B cell (primary cell): Measurements from ENCODE around the gene EIF3M. TPM values are rescaled to one million over a fixed set of nuclear protein-coding genes. Genes with fewer than 3 reads are reported as not detected.

Source experiments
- ATAC-seq: fragments of 200-7000 bp; cut with Tn5 transposase; one replicate; pipeline ENCODE4 v1.10.0; 2021; ENCODE audit warnings: low read depth, mild to moderate bottlenecking, moderate number of reproducible peaks, moderate library complexity
- CTCF ChIA-PET: fragments of 350-600 bp; sonication (Branson Sonifier 250); formaldehyde crosslinking; loops from one replicate; lab custom pipeline; 2021; ENCODE audit warnings: antibody characterized with exemption, inconsistent platforms; lab: Charles Lee
- POLR2A ChIA-PET: fragments of 350-600 bp; sonication (Branson Sonifier 250); formaldehyde crosslinking; loops from one replicate; lab custom pipeline; 2021; ENCODE audit warnings: antibody characterized with exemption; lab: Charles Lee
- DNase-seq: peaks from one replicate; pipeline ENCODE4 v3.0.0; 2013
- H2AFZ ChIP-seq: 2 replicates; pipeline ENCODE4 v1.6.1; 2012; ENCODE audit warnings: mild to moderate bottlenecking, low read depth, low read length; ENCODE audit not compliant: insufficient read depth, poor library complexity, severe bottlenecking
- H3K27ac ChIP-seq, 2 donors: 1 replicate in 1 of 2; 2 replicates in 1 of 2; pipeline ENCODE4 v1.5.1; 2012 to 2013; ENCODE audit warnings: low read length in 2 of 2, mild to moderate bottlenecking in 2 of 2, moderate library complexity in 1 of 2
- H3K27me3 ChIP-seq, 4 experiments: fragments of 200-600 bp in 1 of 4; sonication (generic) in 1 of 4; replicated peaks in 1 of 4; 1 replicate in 2 of 4; 2 replicates in 2 of 4; pipeline versions ENCODE4 v1.6.1 to v1.7.0; 2013 to 2016; ENCODE audit warnings: low read length in 3 of 4, mild to moderate bottlenecking in 2 of 4, mixed read lengths in 1 of 4, moderate library complexity in 1 of 4; ENCODE audit not compliant: insufficient read depth in 4 of 4, control insufficient read depth in 3 of 4; ENCODE audit errors: control extremely low read depth in 1 of 4
- H3K36me3 ChIP-seq, 2 experiments: replicated peaks in 1 of 2; 1 replicate in 1 of 2; 2 replicates in 1 of 2; pipeline versions ENCODE4 v1.6.1 to v1.7.1; 2013; ENCODE audit warnings: low read length in 1 of 2; ENCODE audit not compliant: insufficient read depth in 2 of 2, control insufficient read depth in 1 of 2; ENCODE audit errors: control extremely low read depth in 1 of 2, extremely low read depth in 1 of 2
- H3K4me1 ChIP-seq, 2 donors: fragments of 200-600 bp in 1 of 2; sonication (generic) in 1 of 2; 1 replicate in 1 of 2; 2 replicates in 1 of 2; pipeline versions ENCODE4 v1.5.1 to v1.6.1; 2013 to 2017; ENCODE audit warnings: low read length in 2 of 2; ENCODE audit not compliant: control insufficient read depth in 2 of 2, insufficient read depth in 2 of 2
- H3K4me2 ChIP-seq: replicated peaks from 2 replicates; pipeline ENCODE3; 2012; ENCODE audit warnings: mild to moderate bottlenecking, low read depth, low read length; ENCODE audit not compliant: poor library complexity, severe bottlenecking
- H3K4me3 ChIP-seq, 5 experiments: fragments of 200-600 bp in 1 of 5; sonication (generic) in 1 of 5; 1 replicate in 3 of 5; 2 replicates in 2 of 5; pipeline versions ENCODE4 v1.5.1 to v1.7.0; 2011 to 2016; ENCODE audit warnings: low read length in 4 of 5, mild to moderate bottlenecking in 4 of 5, low read depth in 2 of 5, control low read depth in 1 of 5, moderate library complexity in 1 of 5; ENCODE audit not compliant: insufficient read depth in 1 of 5; ENCODE audit errors: control extremely low read depth in 1 of 5, extremely low read depth in 1 of 5
- H3K79me2 ChIP-seq: fragments of 200-600 bp; sonication (generic); one replicate; pipeline ENCODE4 v1.6.0; 2016; ENCODE audit warnings: low read length; ENCODE audit not compliant: control insufficient read depth, insufficient read depth
- H3K9ac ChIP-seq: fragments of 200-600 bp; sonication (generic); 2 replicates; pipeline ENCODE4 v1.6.1; 2017; ENCODE audit warnings: mild to moderate bottlenecking, low read length, moderate library complexity
- H3K9me3 ChIP-seq, 3 donors: one replicate each; pipeline versions ENCODE4 v1.6.1 to v1.7.1; 2013; ENCODE audit warnings: low read length in 2 of 3; ENCODE audit not compliant: control insufficient read depth in 2 of 3, insufficient read depth in 1 of 3; ENCODE audit errors: control extremely low read depth in 1 of 3
- H4K20me1 ChIP-seq: 2 replicates; pipeline ENCODE4 v1.6.0; 2012; ENCODE audit warnings: mild to moderate bottlenecking, low read length; ENCODE audit not compliant: insufficient read depth, control insufficient read depth, poor library complexity, severe bottlenecking
- H3K27ac Mint-ChIP-seq: one replicate; pipeline ENCODE4 v1.8.0; 2021; ENCODE audit warnings: mixed read lengths
- H3K27me3 Mint-ChIP-seq: one replicate; pipeline ENCODE4 v1.8.0; 2021; ENCODE audit warnings: mixed read lengths
- H3K4me1 Mint-ChIP-seq: one replicate; pipeline ENCODE4 v1.8.0; 2021; ENCODE audit warnings: mixed read lengths
- H3K4me3 Mint-ChIP-seq: one replicate; pipeline ENCODE4 v1.8.0; 2021; ENCODE audit warnings: mixed read lengths
- H3K9me3 Mint-ChIP-seq: one replicate; pipeline ENCODE4 v1.8.0; 2022; ENCODE audit warnings: mixed read lengths; ENCODE audit not compliant: insufficient read depth
- CTCF ChIP-seq: fragments of 200-600 bp; IDR thresholded peaks from one replicate; pipeline ENCODE4 v1.8.0; 2022; ENCODE audit warnings: antibody characterized with exemption, mild to moderate bottlenecking
- EZH2 ChIP-seq: IDR thresholded peaks from 2 replicates; pipeline ENCODE4 v1.6.1; 2012; ENCODE audit warnings: borderline replicate concordance, low read depth, mild to moderate bottlenecking, moderate library complexity, low read length; ENCODE audit not compliant: insufficient read depth, poor library complexity, severe bottlenecking
- WGBS: methylation state at CpG from one replicate; pipeline ENCODE4 v1.1.5; 2013; ENCODE audit warnings: missing lambda C conversion rate; ENCODE audit not compliant: insufficient coverage; 5-methylcytosine and 5-hydroxymethylcytosine counted together
- intact Hi-C: fragments of 100-400 bp; cut with micrococcal nuclease; formaldehyde crosslinking; loops from one replicate; pipeline ENCODE4 v1.10.0; 2022
- polyA plus RNA-seq: library from polyadenylated mRNA; depleted of rRNA; stranded (reverse); fragments of >200 nt; gene quantifications from 2 replicates; pipeline ENCODE4 v1.2.3, GENCODE V29; 2012
- total RNA-seq, 2 donors: library from RNA; stranded (reverse); fragments of 120-200 nt in 1 of 2; gene quantifications; 1 replicate in 1 of 2; 2 replicates in 1 of 2; pipeline versions ENCODE4 v1.2.3 to v1.2.4, GENCODE V29; 2013 to 2022

EIF3M gene
- total and polyA plus RNA-seq, 2 donors (not counting 1 experiment from before 2014, with no cell fraction given), result 147 to 174 TPM

GRCh38 chr11:32615422-32615821, 31.8 kb downstream of the EIF3M start:
- TF ChIP-seq EZH2 (no peak), CTCF (no peak)
- H3K9me3 Mint-ChIP-seq, result peaks cover 2% of the 10 kb centered on the region
- H3K4me2 ChIP-seq, result no peak overlapping the region
- H3K4me3 Mint-ChIP-seq, result no peak overlapping the region
- H3K36me3 ChIP-seq, result no peaks in the 10 kb centered on the region
- no peaks in the 10 kb centered on the region for H3K27me3 Mint-ChIP-seq
- H3K4me1 Mint-ChIP-seq, result no peaks in the 10 kb centered on the region
- no peak overlapping the region for H3K27ac ChIP-seq
- no peak overlapping the region for H3K4me3 ChIP-seq
- no peak overlapping the region for H3K9ac ChIP-seq
- POLR2A ChIA-PET, result no interaction called here
- H3K9me3 ChIP-seq, result no peaks in the 10 kb centered on the region
- no peaks in the 10 kb centered on the region for H3K4me1 ChIP-seq
- no peaks in the 10 kb centered on the region for H4K20me1 ChIP-seq
- CTCF ChIA-PET, result interaction anchor here (1.3 kb wide), 1 partner anchor 292 kb away, joined by 3 read pairs; no protein-coding TSS in a partner anchor
- H3K27me3 ChIP-seq, result no peaks in the 10 kb centered on the region
- no peak for ATAC-seq
- no peaks in the 10 kb centered on the region for H3K79me2 ChIP-seq
- H3K27ac Mint-ChIP-seq, result no peak overlapping the region
- intact Hi-C loops, result no loop called here
- H2AFZ ChIP-seq, result no peak overlapping the region
- no peak for DNase-seq

GRCh38 chr11:32616903-32617302, 33.3 kb downstream of the EIF3M start:
- POLR2A ChIA-PET, result no interaction called here
- intact Hi-C loops, result no loop called here

More at GRCh38 chr11:32616903-32617302, 33.3 kb downstream of the EIF3M start:
- WGBS, result 91% methylated on average over 4 of the region's 4 CpGs
- Histone ChIP-seq H3K4me3 (no peak overlapping the region), H3K36me3 (no peaks in the 10 kb centered on the region), H3K4me1 (no peaks in the 10 kb centered on the region), H3K27ac (no peak overlapping the region), H3K9me3 (no peaks in the 10 kb centered on the region), H3K79me2 (no peaks in the 10 kb centered on the region), H2AFZ (no peak overlapping the region), H3K4me2 (no peak overlapping the region), H4K20me1 (no peaks in the 10 kb centered on the region), H3K9ac (no peak overlapping the region), H3K27me3 (no peaks in the 10 kb centered on the region)
- DNase-seq (no peak), ATAC-seq (no peak)
- H3K27me3 Mint-ChIP-seq, result no peaks in the 10 kb centered on the region
- CTCF ChIA-PET, result no interaction called here
- H3K4me3 Mint-ChIP-seq, result no peak overlapping the region
- TF ChIP-seq EZH2 (no peak), CTCF (no peak)
- peaks cover 5% of the 10 kb centered on the region for H3K9me3 Mint-ChIP-seq
- H3K27ac Mint-ChIP-seq, result no peak overlapping the region
- no peaks in the 10 kb centered on the region for H3K4me1 Mint-ChIP-seq
